Neural progenitor cell (in vitro differentiated cells): ENCODE measurements around the gene ZNF615. TPM values are rescaled to one million over a fixed set of nuclear protein-coding genes. Genes with fewer than 3 reads are reported as not detected.

Experiments
- DNase-seq: peaks from one replicate; pipeline ENCODE4 v3.0.0-alpha.2; 2016; ENCODE audit warnings: low spot score
- H2AFZ ChIP-seq: fragments of 200-600 bp; sonication (generic); replicated peaks from 2 replicates; pipeline ENCODE4 v1.6.1; 2016; ENCODE audit warnings: antibody characterized with exemption
- H3F3A ChIP-seq: fragments of 200-600 bp; sonication (generic); 2 replicates; pipeline ENCODE4 v1.6.1; 2016; ENCODE audit warnings: antibody characterized with exemption, low read depth
- H3K27ac ChIP-seq: fragments of 200-600 bp; sonication (generic); 2 replicates; pipeline ENCODE4 v1.5.1; 2016; ENCODE audit warnings: mild to moderate bottlenecking
- H3K27me3 ChIP-seq: fragments of 200-600 bp; sonication (generic); 2 replicates; pipeline ENCODE4 v1.6.1; 2016; ENCODE audit warnings: mild to moderate bottlenecking, moderate library complexity
- H3K36me3 ChIP-seq: fragments of 200-600 bp; sonication (generic); 2 replicates; pipeline ENCODE4 v1.5.1; 2016
- H3K4me1 ChIP-seq: fragments of 200-600 bp; sonication (generic); 2 replicates; pipeline ENCODE4 v1.6.1; 2016; ENCODE audit warnings: mixed run types
- H3K4me2 ChIP-seq: fragments of 200-600 bp; sonication (generic); 2 replicates; pipeline ENCODE4 v1.6.1; 2016
- H3K4me3 ChIP-seq: fragments of 200-600 bp; sonication (generic); 2 replicates; pipeline ENCODE4 v1.5.1; 2016
- H3K79me2 ChIP-seq: fragments of 200-600 bp; sonication (generic); 2 replicates; pipeline ENCODE4 v1.6.1; 2016; ENCODE audit warnings: low read depth
- H3K9ac ChIP-seq: fragments of 200-600 bp; sonication (generic); 2 replicates; pipeline ENCODE4 v1.6.1; 2016
- H3K9me3 ChIP-seq: fragments of 200-600 bp; sonication (generic); 2 replicates; pipeline ENCODE4 v1.5.1; 2016; ENCODE audit warnings: low read depth
- H4K20me1 ChIP-seq: fragments of 200-600 bp; sonication (generic); 2 replicates; pipeline ENCODE4 v1.6.1; 2016; ENCODE audit warnings: low read depth
- H3K27ac Mint-ChIP-seq: 3 replicates; pipeline ENCODE4 v1.8.0; 2021; ENCODE audit warnings: mixed read lengths
- H3K27me3 Mint-ChIP-seq: 2 replicates; pipeline ENCODE4 v1.8.0; 2022; ENCODE audit warnings: low read depth, mild to moderate bottlenecking, inconsistent platforms, moderate library complexity, mixed read lengths; ENCODE audit not compliant: insufficient read depth
- H3K36me3 Mint-ChIP-seq: 3 replicates; pipeline ENCODE4 v1.8.0; 2021; ENCODE audit warnings: mixed read lengths
- H3K4me1 Mint-ChIP-seq: 3 replicates; pipeline ENCODE4 v1.8.0; 2021; ENCODE audit warnings: mixed read lengths
- H3K4me3 Mint-ChIP-seq: 3 replicates; pipeline ENCODE4 v1.8.0; 2021; ENCODE audit warnings: mild to moderate bottlenecking, moderate library complexity, mixed read lengths
- H3K9me3 Mint-ChIP-seq: 3 replicates; pipeline ENCODE4 v1.8.0; 2020; ENCODE audit warnings: mixed read lengths
- EZH2 ChIP-seq: fragments of 200-600 bp; sonication (generic); IDR thresholded peaks from 2 replicates; pipeline ENCODE4 v1.6.1; 2017; ENCODE audit warnings: antibody characterized with exemption, mild to moderate bottlenecking, moderate library complexity
- EZH2phosphoT487 ChIP-seq: fragments of 200-600 bp; sonication (generic); IDR thresholded peaks from 2 replicates; pipeline ENCODE4 v1.6.1; 2017; ENCODE audit warnings: antibody characterized with exemption
- total RNA-seq: library from RNA; depleted of rRNA; stranded (reverse); fragments of >200 nt; gene quantifications from 2 replicates; pipeline ENCODE4 v1.2.3, GENCODE V29; 2015; ENCODE audit warnings: low replicate concordance
- TF ChIP-seq, protein P1 (sequence below): fragments of 200-600 bp; sonication (generic); IDR thresholded peaks from 2 replicates; pipeline ENCODE4 v1.5.1; 2017; ENCODE audit warnings: antibody characterized with exemption, mild to moderate bottlenecking

Gene ZNF615
- total RNA-seq, 1 donor from 2014 or later: 31.4 TPM

DNA sequence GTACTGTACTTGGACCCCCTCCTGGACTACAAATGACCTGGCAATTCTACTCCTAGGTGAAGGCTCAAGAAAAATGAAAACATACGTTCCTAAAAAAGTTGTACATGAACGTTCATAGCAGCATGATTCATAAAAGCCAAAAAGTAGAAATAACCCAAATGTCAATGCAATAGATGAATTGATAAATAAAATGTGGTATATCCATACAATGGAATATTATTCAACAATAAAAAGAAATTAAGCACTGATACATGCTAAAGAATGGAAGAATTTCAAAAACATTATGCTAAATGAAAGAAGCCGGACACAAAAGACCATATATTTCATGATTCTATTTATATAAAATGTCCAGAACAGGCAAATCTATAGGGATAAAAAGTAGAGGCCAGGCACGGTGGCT is 31.2 kb upstream of the ZNF615 start:
- H3K27me3 ChIP-seq: no peaks in the 10 kb centered on the region
- DNase-seq: no peak
- peaks cover 16% of the 10 kb centered on the region for H3K9me3 ChIP-seq
- Mint-ChIP-seq H3K36me3 (peaks cover 87% of the 10 kb centered on the region), H3K4me3 (no peak overlapping the region), H3K27ac (no peak overlapping the region), H3K27me3 (peaks cover 6% of the 10 kb centered on the region), H3K4me1 (no peaks in the 10 kb centered on the region), H3K9me3 (peaks cover 79% of the 10 kb centered on the region)
- no peaks in the 10 kb centered on the region for H3K79me2 ChIP-seq
- TF ChIP-seq EZH2phosphoT487: no peak
- TF ChIP-seq, protein P1, sequence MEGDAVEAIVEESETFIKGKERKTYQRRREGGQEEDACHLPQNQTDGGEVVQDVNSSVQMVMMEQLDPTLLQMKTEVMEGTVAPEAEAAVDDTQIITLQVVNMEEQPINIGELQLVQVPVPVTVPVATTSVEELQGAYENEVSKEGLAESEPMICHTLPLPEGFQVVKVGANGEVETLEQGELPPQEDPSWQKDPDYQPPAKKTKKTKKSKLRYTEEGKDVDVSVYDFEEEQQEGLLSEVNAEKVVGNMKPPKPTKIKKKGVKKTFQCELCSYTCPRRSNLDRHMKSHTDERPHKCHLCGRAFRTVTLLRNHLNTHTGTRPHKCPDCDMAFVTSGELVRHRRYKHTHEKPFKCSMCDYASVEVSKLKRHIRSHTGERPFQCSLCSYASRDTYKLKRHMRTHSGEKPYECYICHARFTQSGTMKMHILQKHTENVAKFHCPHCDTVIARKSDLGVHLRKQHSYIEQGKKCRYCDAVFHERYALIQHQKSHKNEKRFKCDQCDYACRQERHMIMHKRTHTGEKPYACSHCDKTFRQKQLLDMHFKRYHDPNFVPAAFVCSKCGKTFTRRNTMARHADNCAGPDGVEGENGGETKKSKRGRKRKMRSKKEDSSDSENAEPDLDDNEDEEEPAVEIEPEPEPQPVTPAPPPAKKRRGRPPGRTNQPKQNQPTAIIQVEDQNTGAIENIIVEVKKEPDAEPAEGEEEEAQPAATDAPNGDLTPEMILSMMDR: no peak
- TF ChIP-seq EZH2: no peak
- H3F3A ChIP-seq: peaks cover 11% of the 10 kb centered on the region
- H3K4me3 ChIP-seq: no peak overlapping the region
- no peak overlapping the region for H3K4me2 ChIP-seq
- H2AFZ ChIP-seq: no peak overlapping the region
- no peaks in the 10 kb centered on the region for H3K4me1 ChIP-seq
- no peak overlapping the region for H3K9ac ChIP-seq
- H4K20me1 ChIP-seq: no peaks in the 10 kb centered on the region
- peaks cover 62% of the 10 kb centered on the region for H3K36me3 ChIP-seq
- H3K27ac ChIP-seq: no peak overlapping the region

DNA sequence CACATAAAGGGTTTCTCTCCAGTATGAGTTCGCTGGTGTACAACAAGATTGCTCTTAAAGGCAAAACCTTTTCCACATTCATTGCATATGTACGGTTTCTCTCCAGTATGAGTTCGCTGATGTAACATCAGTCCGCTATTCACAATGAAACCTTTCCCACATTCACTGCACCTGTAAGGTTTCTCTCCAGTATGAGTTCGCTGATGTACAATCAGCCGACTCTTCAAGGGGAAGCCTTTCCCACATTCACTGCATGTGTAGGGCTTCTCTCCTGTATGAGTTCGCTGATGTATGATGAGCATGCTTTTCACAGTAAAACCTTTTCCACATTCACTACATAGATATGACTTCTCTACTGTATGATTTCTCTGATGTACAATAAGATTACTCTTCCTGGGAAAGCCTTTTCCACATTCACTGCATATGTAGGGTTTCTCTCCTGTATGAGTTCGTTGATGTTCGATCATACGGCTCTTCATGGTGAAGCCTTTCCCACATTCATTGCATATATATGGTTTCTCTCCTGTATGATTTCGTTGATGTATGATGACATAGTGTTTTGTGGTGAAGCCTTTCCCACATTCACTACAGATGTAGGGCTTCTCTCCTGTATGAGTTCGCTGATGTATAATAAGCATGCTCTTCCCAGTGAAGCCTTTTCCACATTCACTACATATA is 26.2 kb upstream of the ZNF615 start:
- Histone ChIP-seq H3K9ac (no peak overlapping the region), H3K4me1 (no peaks in the 10 kb centered on the region), H3F3A (peaks cover 15% of the 10 kb centered on the region), H3K79me2 (peaks cover 1% of the 10 kb centered on the region), H3K9me3 (peaks cover 38% of the 10 kb centered on the region), H3K27me3 (no peaks in the 10 kb centered on the region), H4K20me1 (no peaks in the 10 kb centered on the region), H3K4me3 (no peak overlapping the region), H3K36me3 (peaks cover 70% of the 10 kb centered on the region), H3K4me2 (no peak overlapping the region), H3K27ac (no peak overlapping the region), H2AFZ (no peak overlapping the region)
- H3K27me3 Mint-ChIP-seq: peaks cover 4% of the 10 kb centered on the region
- H3K4me1 Mint-ChIP-seq: no peaks in the 10 kb centered on the region
- peaks cover 86% of the 10 kb centered on the region for H3K36me3 Mint-ChIP-seq
- DNase-seq: no peak
- peaks cover 89% of the 10 kb centered on the region for H3K9me3 Mint-ChIP-seq
- no peak for TF ChIP-seq EZH2
- TF ChIP-seq EZH2phosphoT487: no peak
- H3K27ac Mint-ChIP-seq: no peak overlapping the region
- H3K4me3 Mint-ChIP-seq: no peak overlapping the region

DNA sequence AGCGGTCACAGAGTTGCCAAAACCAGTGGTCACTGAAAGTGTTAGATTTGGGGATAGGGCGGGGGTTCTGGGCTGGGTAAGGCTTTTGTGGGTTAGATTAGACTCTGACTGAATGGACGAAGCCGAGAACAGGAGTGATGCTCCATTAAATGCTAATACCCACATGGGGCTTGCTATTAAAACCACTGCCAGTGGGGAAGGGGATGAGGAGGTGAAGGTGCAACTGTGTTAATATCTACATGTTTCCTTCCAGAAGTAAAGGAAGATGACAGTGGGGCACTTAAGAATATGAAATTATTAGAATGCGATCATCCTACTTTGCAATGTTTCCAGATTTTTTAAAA is 20.7 kb upstream of the ZNF615 start:
- TF ChIP-seq, protein P1: no peak
- no peak for TF ChIP-seq EZH2phosphoT487
- peaks cover 21% of the 10 kb centered on the region for H3K9me3 ChIP-seq
- peak overlapping the region; percentile 84 for H3K4me2 ChIP-seq
- no peaks in the 10 kb centered on the region for H3K27me3 ChIP-seq
- no peaks in the 10 kb centered on the region for H4K20me1 ChIP-seq
- H3K27me3 Mint-ChIP-seq: no peaks in the 10 kb centered on the region
- peak overlapping the region; percentile 95 for H2AFZ ChIP-seq
- peaks cover 7% of the 10 kb centered on the region for H3F3A ChIP-seq
- peaks cover 75% of the 10 kb centered on the region for H3K9me3 Mint-ChIP-seq
- H3K4me3 ChIP-seq: peak overlapping the region; percentile 80
- peak overlapping the region; percentile 96 for H3K4me3 Mint-ChIP-seq
- peak overlapping the region; percentile 90 for H3K27ac ChIP-seq
- peaks cover 7% of the 10 kb centered on the region for H3K4me1 Mint-ChIP-seq
- no peak for DNase-seq
- peak overlapping the region; percentile 88 for H3K9ac ChIP-seq
- peak overlapping the region; percentile 94 for H3K27ac Mint-ChIP-seq
- H3K79me2 ChIP-seq: peaks cover 28% of the 10 kb centered on the region
- H3K36me3 ChIP-seq: peaks cover 25% of the 10 kb centered on the region
- H3K4me1 ChIP-seq: peaks cover 6% of the 10 kb centered on the region
- peaks cover 66% of the 10 kb centered on the region for H3K36me3 Mint-ChIP-seq
